H9 (cell line): ENCODE results near the gene ITGA7. TPM values are rescaled to one million over a fixed set of nuclear protein-coding genes. Genes with fewer than 3 reads are reported as not detected.

Experiments
- DNase-seq: peaks from one replicate; pipeline ENCODE4 v3.0.0-alpha.2; 2017
- H2AFZ ChIP-seq: one replicate; pipeline ENCODE4 v1.6.1; 2013; ENCODE audit warnings: mild to moderate bottlenecking, low read length, control low read depth, moderate library complexity
- H2AK5ac ChIP-seq: 2 replicates; pipeline ENCODE4 v1.6.1; 2013; ENCODE audit warnings: low read length, control low read depth, mixed read lengths; ENCODE audit not compliant: insufficient read length
- H2BK120ac ChIP-seq: one replicate; pipeline ENCODE4 v1.6.1; 2013; ENCODE audit warnings: low read depth, mild to moderate bottlenecking, low read length, control low read depth, inconsistent platforms; ENCODE audit not compliant: poor library complexity, severe bottlenecking
- H2BK12ac ChIP-seq: 2 replicates; pipeline ENCODE4 v1.6.1; 2013; ENCODE audit warnings: low read length, control low read depth, mixed read lengths, low read depth; ENCODE audit not compliant: insufficient read length
- H2BK15ac ChIP-seq: 2 replicates; pipeline ENCODE4 v1.6.1; 2013; ENCODE audit warnings: low read depth, low read length, control low read depth
- H2BK20ac ChIP-seq: one replicate; pipeline ENCODE4 v1.6.1; 2013; ENCODE audit warnings: low read depth, mild to moderate bottlenecking, low read length, control low read depth, inconsistent platforms; ENCODE audit not compliant: poor library complexity, severe bottlenecking
- H2BK5ac ChIP-seq: 2 replicates; pipeline ENCODE4 v1.6.1; 2013; ENCODE audit warnings: low read length, control low read depth, mixed read lengths; ENCODE audit not compliant: insufficient read length
- H3K14ac ChIP-seq: 2 replicates; pipeline ENCODE4 v1.6.1; 2013; ENCODE audit warnings: low read length, control low read depth; ENCODE audit not compliant: insufficient read depth
- H3K18ac ChIP-seq: 2 replicates; pipeline ENCODE4 v1.6.1; 2013; ENCODE audit warnings: low read depth, mild to moderate bottlenecking, mixed read lengths, low read length, control low read depth; ENCODE audit not compliant: insufficient read length
- H3K23ac ChIP-seq: 2 replicates; pipeline ENCODE4 v1.6.1; 2013; ENCODE audit warnings: low read length, control low read depth, mixed read lengths, low read depth; ENCODE audit not compliant: insufficient read length
- H3K23me2 ChIP-seq: 2 replicates; pipeline ENCODE4 v1.6.1; 2013; ENCODE audit warnings: low read depth, mild to moderate bottlenecking, mixed read lengths, low read length, control low read depth; ENCODE audit not compliant: insufficient read length, poor library complexity, severe bottlenecking
- H3K27ac ChIP-seq: 2 replicates; pipeline ENCODE4 v1.5.1; 2013; ENCODE audit warnings: low read length, control low read depth, mixed read lengths, low read depth; ENCODE audit not compliant: insufficient read length
- H3K27me3 ChIP-seq: 2 replicates; pipeline ENCODE4 v1.6.1; 2013; ENCODE audit warnings: low read length, control low read depth, inconsistent platforms; ENCODE audit not compliant: insufficient read depth
- H3K4ac ChIP-seq: 2 replicates; pipeline ENCODE4 v1.6.1; 2013; ENCODE audit warnings: low read depth, mild to moderate bottlenecking, control low read depth, inconsistent platforms, low read length, moderate library complexity
- H3K4me1 ChIP-seq: 2 replicates; pipeline ENCODE4 v1.6.1; 2013; ENCODE audit warnings: low read length, control low read depth, inconsistent platforms; ENCODE audit not compliant: insufficient read depth
- H3K4me2 ChIP-seq: 2 replicates; pipeline ENCODE4 v1.6.1; 2013; ENCODE audit warnings: low read length, control low read depth, mixed read lengths; ENCODE audit not compliant: insufficient read length, insufficient read depth
- H3K56ac ChIP-seq: 2 replicates; pipeline ENCODE4 v1.6.1; 2013; ENCODE audit warnings: low read depth, mild to moderate bottlenecking, mixed read lengths, low read length, control low read depth; ENCODE audit not compliant: insufficient read length
- H3K79me1 ChIP-seq: 2 replicates; pipeline ENCODE4 v1.6.1; 2013; ENCODE audit warnings: low read depth, mild to moderate bottlenecking, moderate library complexity, low read length, control low read depth, inconsistent platforms; ENCODE audit not compliant: insufficient read depth, poor library complexity, severe bottlenecking
- H3K79me2 ChIP-seq: 2 replicates; pipeline ENCODE4 v1.6.1; 2013; ENCODE audit warnings: low read length, control low read depth, inconsistent platforms; ENCODE audit not compliant: insufficient read depth
- H3K9ac ChIP-seq: 2 replicates; pipeline ENCODE4 v1.6.1; 2013; ENCODE audit warnings: low read length, control low read depth, mixed read lengths; ENCODE audit not compliant: insufficient read length; ENCODE audit errors: extremely low read depth
- H3K9me3 ChIP-seq: one replicate; pipeline ENCODE4 v1.6.1; 2013; ENCODE audit warnings: low read depth, low read length, inconsistent platforms; ENCODE audit not compliant: control insufficient read depth
- H3T11ph ChIP-seq: one replicate; pipeline ENCODE4 v1.6.1; 2013; ENCODE audit warnings: mild to moderate bottlenecking, low read length, control low read depth, inconsistent platforms
- H4K20me1 ChIP-seq: one replicate; pipeline ENCODE4 v1.6.1; 2013; ENCODE audit not compliant: control insufficient read depth, insufficient read length, insufficient read depth
- H4K5ac ChIP-seq: 2 replicates; pipeline ENCODE4 v1.6.1; 2013; ENCODE audit warnings: low read depth, mild to moderate bottlenecking, mixed read lengths, low read length, control low read depth; ENCODE audit not compliant: insufficient read length
- H4K8ac ChIP-seq: replicated peaks from 2 replicates; pipeline ENCODE4 v1.6.1; 2013; ENCODE audit warnings: low read length, control low read depth, mixed read lengths, low read depth; ENCODE audit not compliant: insufficient read length
- H4K91ac ChIP-seq: 2 replicates; pipeline ENCODE4 v1.6.1; 2013; ENCODE audit warnings: low read depth, mild to moderate bottlenecking, moderate library complexity, mixed read lengths, low read length, control low read depth; ENCODE audit not compliant: insufficient read length
- H3K27ac Mint-ChIP-seq, 3 experiments: 2 replicates in 2 of 3; 3 replicates in 1 of 3; pipeline ENCODE4 v1.8.0; 2020 to 2021; ENCODE audit warnings: mixed read lengths in 3 of 3, mild to moderate bottlenecking in 1 of 3, moderate library complexity in 1 of 3
- H3K27me3 Mint-ChIP-seq: 2 replicates; pipeline ENCODE4 v1.8.0; 2021; ENCODE audit warnings: low read depth, mild to moderate bottlenecking, moderate library complexity, mixed read lengths
- H3K36me3 Mint-ChIP-seq, 3 experiments: 2 replicates in 2 of 3; 3 replicates in 1 of 3; pipeline ENCODE4 v1.8.0; 2020 to 2021; ENCODE audit warnings: low read depth in 3 of 3, mixed read lengths in 3 of 3; ENCODE audit not compliant: insufficient read depth in 1 of 3
- H3K4me1 Mint-ChIP-seq, 2 experiments: 2 replicates each; pipeline ENCODE4 v1.8.0; 2020; ENCODE audit warnings: mixed read lengths in 2 of 2
- H3K4me3 Mint-ChIP-seq, 2 experiments: 2 replicates in 1 of 2; 3 replicates in 1 of 2; pipeline ENCODE4 v1.8.0; 2020 to 2021; ENCODE audit warnings: mild to moderate bottlenecking in 2 of 2, mixed read lengths in 2 of 2, moderate library complexity in 1 of 2
- H3K9me3 Mint-ChIP-seq, 2 experiments: 2 replicates in 1 of 2; 3 replicates in 1 of 2; pipeline ENCODE4 v1.8.0; 2020; ENCODE audit warnings: mild to moderate bottlenecking in 2 of 2, mixed read lengths in 2 of 2, moderate library complexity in 1 of 2
- WGBS: extraction: QIAGEN DNeasy Blood & Tissue Kit; methylation state at CpG from one replicate; pipeline ENCODE4 v1.1.7; 2013; ENCODE audit warnings: missing lambda C conversion rate, low lambda C conversion rate, mixed read lengths; ENCODE audit not compliant: insufficient read length; ENCODE audit errors: extremely low coverage; 5-methylcytosine and 5-hydroxymethylcytosine counted together
- total RNA-seq: library from RNA; stranded (reverse); gene quantifications from 2 replicates; pipeline ENCODE4 v1.2.1, GENCODE V29; 2021
- TF ChIP-seq, protein P1 (sequence below): fragments of 200-600 bp; sonication (generic); conservative IDR thresholded peaks from 3 replicates; pipeline ENCODE4 v1.8.0; 2021; ENCODE audit warnings: antibody characterized with exemption, mild to moderate bottlenecking

ITGA7 gene
- total RNA-seq, 1 experiment from 2014 or later, result 119 TPM

DNA sequence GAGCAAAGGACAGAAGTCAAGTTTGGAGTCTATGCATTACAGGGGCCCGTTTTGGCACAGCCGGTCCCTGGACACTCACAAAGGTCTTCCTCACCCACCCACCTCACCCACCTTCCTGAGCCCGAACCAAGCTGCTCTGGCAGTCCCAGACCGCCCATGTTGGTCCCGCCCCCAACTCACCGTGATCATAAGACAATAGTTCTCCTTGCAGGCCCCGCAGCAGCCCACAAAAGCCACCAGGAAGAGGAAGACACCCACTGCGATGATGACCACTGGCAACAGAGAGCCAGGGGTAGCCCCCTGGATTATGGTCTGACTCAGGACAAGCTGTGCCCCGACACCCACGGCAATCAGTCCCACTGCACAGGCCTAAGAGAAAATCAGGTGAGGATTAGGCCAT, 19.3 kb upstream of the ITGA7 start:
- peaks cover 7% of the 10 kb centered on the region; the same call in 1 of the 2 replicates for H3K79me2 ChIP-seq
- Mint-ChIP-seq H3K4me3 (peak overlapping the region; percentile 89 to 93), H3K4me1 (peaks cover 33 to 38% of the 10 kb centered on the region in 2 experiments), H3K36me3 (peaks cover 21 to 46% (median 46%) of the 10 kb centered on the region in 3 experiments; a peak in 6 of 7 replicates), H3K27me3 (no peaks in the 10 kb centered on the region; the same call in 1 of the 2 replicates), H3K27ac (peak overlapping the region in 2 of 3 experiments; percentile 51 to 80; a peak in 1 of 7 replicates), H3K9me3 (no peaks in the 10 kb centered on the region; a peak in 1 of 5 replicates)
- no peak overlapping the region for H3K27ac ChIP-seq
- no peak overlapping the region for H2BK5ac ChIP-seq
- H3K79me1 ChIP-seq, result peaks cover 7% of the 10 kb centered on the region
- no peak overlapping the region for H3K56ac ChIP-seq
- H3K18ac ChIP-seq, result no peak overlapping the region
- H3K9ac ChIP-seq, result no peak overlapping the region
- no peaks in the 10 kb centered on the region for H4K20me1 ChIP-seq
- no peak overlapping the region for H2BK15ac ChIP-seq
- H3K9me3 ChIP-seq, result no peaks in the 10 kb centered on the region
- H2AK5ac ChIP-seq, result no peak overlapping the region
- no peak overlapping the region for H2BK20ac ChIP-seq
- H2AFZ ChIP-seq, result no peak overlapping the region
- peaks cover 3% of the 10 kb centered on the region; the same call in 1 of the 2 replicates for H3K4me1 ChIP-seq
- peaks cover 14% of the 10 kb centered on the region for H3K23me2 ChIP-seq
- no peak overlapping the region for H3K23ac ChIP-seq
- no peak overlapping the region for H2BK12ac ChIP-seq
- no CpG with 5 or more reads among the region's 10 CpGs for WGBS
- no peak overlapping the region for H4K91ac ChIP-seq
- H2BK120ac ChIP-seq, result no peak overlapping the region
- TF ChIP-seq, protein P1, sequence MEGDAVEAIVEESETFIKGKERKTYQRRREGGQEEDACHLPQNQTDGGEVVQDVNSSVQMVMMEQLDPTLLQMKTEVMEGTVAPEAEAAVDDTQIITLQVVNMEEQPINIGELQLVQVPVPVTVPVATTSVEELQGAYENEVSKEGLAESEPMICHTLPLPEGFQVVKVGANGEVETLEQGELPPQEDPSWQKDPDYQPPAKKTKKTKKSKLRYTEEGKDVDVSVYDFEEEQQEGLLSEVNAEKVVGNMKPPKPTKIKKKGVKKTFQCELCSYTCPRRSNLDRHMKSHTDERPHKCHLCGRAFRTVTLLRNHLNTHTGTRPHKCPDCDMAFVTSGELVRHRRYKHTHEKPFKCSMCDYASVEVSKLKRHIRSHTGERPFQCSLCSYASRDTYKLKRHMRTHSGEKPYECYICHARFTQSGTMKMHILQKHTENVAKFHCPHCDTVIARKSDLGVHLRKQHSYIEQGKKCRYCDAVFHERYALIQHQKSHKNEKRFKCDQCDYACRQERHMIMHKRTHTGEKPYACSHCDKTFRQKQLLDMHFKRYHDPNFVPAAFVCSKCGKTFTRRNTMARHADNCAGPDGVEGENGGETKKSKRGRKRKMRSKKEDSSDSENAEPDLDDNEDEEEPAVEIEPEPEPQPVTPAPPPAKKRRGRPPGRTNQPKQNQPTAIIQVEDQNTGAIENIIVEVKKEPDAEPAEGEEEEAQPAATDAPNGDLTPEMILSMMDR, result no peak
- H4K8ac ChIP-seq, result no peak overlapping the region
- H3K27me3 ChIP-seq, result no peaks in the 10 kb centered on the region
- no peak overlapping the region for H4K5ac ChIP-seq
- H3T11ph ChIP-seq, result no peak overlapping the region
- no peak overlapping the region; the same call in 1 of the 2 replicates for H3K14ac ChIP-seq
- H3K4ac ChIP-seq, result no peak overlapping the region
- DNase-seq, result peak; percentile 38
- peak overlapping the region; percentile 83 for H3K4me2 ChIP-seq
